ENCODE data around the gene CA7.

Gene CA7

GRCh38 chr16:66888647-66889615 is 44.7 kb downstream of the CA7 start:
- peaks cover 13% of the 10 kb centered on the region for H3K36me3 ChIP-seq (ENCODE audit: control insufficient read depth, insufficient read depth, low read length)
- no peak for DNase-seq (ENCODE audit: extremely low read depth, insufficient read length)
- H3K4me3 ChIP-seq (replicated peaks; ENCODE audit: low read depth, low read length) = no peak overlapping the region
- H3K27me3 ChIP-seq (replicated peaks; ENCODE audit: control insufficient read depth, insufficient read depth, low read length) = no peaks in the 10 kb centered on the region
- TF ChIP-seq, protein P1, sequence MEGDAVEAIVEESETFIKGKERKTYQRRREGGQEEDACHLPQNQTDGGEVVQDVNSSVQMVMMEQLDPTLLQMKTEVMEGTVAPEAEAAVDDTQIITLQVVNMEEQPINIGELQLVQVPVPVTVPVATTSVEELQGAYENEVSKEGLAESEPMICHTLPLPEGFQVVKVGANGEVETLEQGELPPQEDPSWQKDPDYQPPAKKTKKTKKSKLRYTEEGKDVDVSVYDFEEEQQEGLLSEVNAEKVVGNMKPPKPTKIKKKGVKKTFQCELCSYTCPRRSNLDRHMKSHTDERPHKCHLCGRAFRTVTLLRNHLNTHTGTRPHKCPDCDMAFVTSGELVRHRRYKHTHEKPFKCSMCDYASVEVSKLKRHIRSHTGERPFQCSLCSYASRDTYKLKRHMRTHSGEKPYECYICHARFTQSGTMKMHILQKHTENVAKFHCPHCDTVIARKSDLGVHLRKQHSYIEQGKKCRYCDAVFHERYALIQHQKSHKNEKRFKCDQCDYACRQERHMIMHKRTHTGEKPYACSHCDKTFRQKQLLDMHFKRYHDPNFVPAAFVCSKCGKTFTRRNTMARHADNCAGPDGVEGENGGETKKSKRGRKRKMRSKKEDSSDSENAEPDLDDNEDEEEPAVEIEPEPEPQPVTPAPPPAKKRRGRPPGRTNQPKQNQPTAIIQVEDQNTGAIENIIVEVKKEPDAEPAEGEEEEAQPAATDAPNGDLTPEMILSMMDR (IDR thresholded peaks at IDR 0.05; ENCODE audit: insufficient read depth, low read length, poor library complexity, severe bottlenecking) = no peak

GRCh38 chr16:66889622-66890021 is 45.4 kb downstream of the CA7 start:
- H3K36me3 ChIP-seq (ENCODE audit: control insufficient read depth, insufficient read depth, low read length) = peaks cover 10% of the 10 kb centered on the region
- DNase-seq (ENCODE audit: extremely low read depth, insufficient read length) = no peak
- no peak overlapping the region for H3K4me3 ChIP-seq (replicated peaks; ENCODE audit: low read depth, low read length)
- TF ChIP-seq, protein P1 (IDR thresholded peaks at IDR 0.05; ENCODE audit: insufficient read depth, low read length, poor library complexity, severe bottlenecking) = no peak
- H3K27me3 ChIP-seq (replicated peaks; ENCODE audit: control insufficient read depth, insufficient read depth, low read length) = no peaks in the 10 kb centered on the region

GRCh38 chr16:66890799-66891198 is 46.6 kb downstream of the CA7 start:
- TF ChIP-seq, protein P1 (IDR thresholded peaks at IDR 0.05; ENCODE audit: insufficient read depth, low read length, poor library complexity, severe bottlenecking) = no peak

DNA sequence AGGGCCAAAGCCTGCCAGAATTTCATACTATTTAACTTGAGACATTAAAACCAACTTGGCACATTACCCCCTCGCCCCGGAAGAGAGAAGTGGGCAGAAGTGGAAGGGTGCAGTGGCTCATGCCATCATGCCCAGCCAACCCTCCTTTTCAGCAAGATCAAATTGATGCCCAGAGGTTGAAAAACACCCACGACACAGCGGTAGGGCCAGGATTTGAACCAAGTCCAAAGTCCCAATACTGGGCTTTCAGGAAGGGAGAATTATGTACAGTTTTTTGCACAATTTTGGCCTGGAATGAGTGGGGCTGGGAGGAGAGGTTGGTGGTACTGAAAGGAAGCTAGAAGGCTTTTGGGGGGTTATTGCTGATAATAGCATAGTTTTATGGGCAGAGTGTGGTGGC is 47.1 kb downstream of the CA7 start:
- no peak for DNase-seq (ENCODE audit: extremely low read depth, insufficient read length)
- Histone ChIP-seq H3K27me3 (replicated peaks; ENCODE audit: control insufficient read depth, insufficient read depth, low read length) (no peaks in the 10 kb centered on the region), H3K4me3 (replicated peaks; ENCODE audit: low read depth, low read length) (no peak overlapping the region), H3K36me3 (ENCODE audit: control insufficient read depth, insufficient read depth, low read length) (no peaks in the 10 kb centered on the region; the same call in none of the 2 replicates)
- TF ChIP-seq, protein P1 (IDR thresholded peaks at IDR 0.05; ENCODE audit: insufficient read depth, low read length, poor library complexity, severe bottlenecking) = no peak

More at GRCh38 chr16:66890799-66891198, 46.6 kb downstream of the CA7 start:
- no peaks in the 10 kb centered on the region; the same call in none of the 2 replicates for H3K36me3 ChIP-seq (ENCODE audit: control insufficient read depth, insufficient read depth, low read length)
- H3K27me3 ChIP-seq (replicated peaks; ENCODE audit: control insufficient read depth, insufficient read depth, low read length) = no peaks in the 10 kb centered on the region
- no peak overlapping the region for H3K4me3 ChIP-seq (replicated peaks; ENCODE audit: low read depth, low read length)
- DNase-seq (ENCODE audit: extremely low read depth, insufficient read length) = no peak

DNA sequence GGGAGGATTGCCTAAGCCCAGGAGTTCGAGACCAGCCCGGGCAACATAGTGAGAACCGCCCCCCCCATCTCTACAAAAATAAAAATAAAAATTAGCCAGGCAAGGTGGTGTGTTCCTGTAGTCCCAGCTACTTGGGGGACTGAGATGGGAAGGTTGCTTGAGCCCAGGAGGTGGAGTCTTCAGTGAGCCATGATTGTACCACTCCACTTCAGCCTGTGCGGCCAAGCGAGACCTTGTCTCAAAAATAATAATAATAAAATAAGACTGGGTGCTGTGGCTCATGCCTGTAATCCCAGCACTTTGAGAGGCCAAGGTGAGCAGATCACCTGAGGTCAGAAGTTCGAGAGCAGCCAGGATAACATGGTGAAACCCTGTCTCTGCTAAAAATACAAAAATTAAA is 47.6 kb downstream of the CA7 start:
- H3K36me3 ChIP-seq (ENCODE audit: control insufficient read depth, insufficient read depth, low read length) = no peaks in the 10 kb centered on the region; the same call in none of the 2 replicates
- TF ChIP-seq, protein P1 (IDR thresholded peaks at IDR 0.05; ENCODE audit: insufficient read depth, low read length, poor library complexity, severe bottlenecking) = no peak

More for the DNA sequence above, 47.6 kb downstream of the CA7 start:
- Histone ChIP-seq H3K4me3 (replicated peaks; ENCODE audit: low read depth, low read length) (no peak overlapping the region), H3K27me3 (replicated peaks; ENCODE audit: control insufficient read depth, insufficient read depth, low read length) (no peaks in the 10 kb centered on the region)
- no peak for DNase-seq (ENCODE audit: extremely low read depth, insufficient read length)

Data from GM06990 (cell line).